Islet precursor cell (in vitro differentiated cells): ENCODE measurements around the gene SKAP2.

ENCODE experiments used
- DNase-seq: peaks from one replicate; pipeline ENCODE4 v3.0.0-alpha.2; 2018

The SKAP2 gene, protein sequence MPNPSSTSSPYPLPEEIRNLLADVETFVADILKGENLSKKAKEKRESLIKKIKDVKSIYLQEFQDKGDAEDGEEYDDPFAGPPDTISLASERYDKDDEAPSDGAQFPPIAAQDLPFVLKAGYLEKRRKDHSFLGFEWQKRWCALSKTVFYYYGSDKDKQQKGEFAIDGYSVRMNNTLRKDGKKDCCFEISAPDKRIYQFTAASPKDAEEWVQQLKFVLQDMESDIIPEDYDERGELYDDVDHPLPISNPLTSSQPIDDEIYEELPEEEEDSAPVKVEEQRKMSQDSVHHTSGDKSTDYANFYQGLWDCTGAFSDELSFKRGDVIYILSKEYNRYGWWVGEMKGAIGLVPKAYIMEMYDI

DNA sequence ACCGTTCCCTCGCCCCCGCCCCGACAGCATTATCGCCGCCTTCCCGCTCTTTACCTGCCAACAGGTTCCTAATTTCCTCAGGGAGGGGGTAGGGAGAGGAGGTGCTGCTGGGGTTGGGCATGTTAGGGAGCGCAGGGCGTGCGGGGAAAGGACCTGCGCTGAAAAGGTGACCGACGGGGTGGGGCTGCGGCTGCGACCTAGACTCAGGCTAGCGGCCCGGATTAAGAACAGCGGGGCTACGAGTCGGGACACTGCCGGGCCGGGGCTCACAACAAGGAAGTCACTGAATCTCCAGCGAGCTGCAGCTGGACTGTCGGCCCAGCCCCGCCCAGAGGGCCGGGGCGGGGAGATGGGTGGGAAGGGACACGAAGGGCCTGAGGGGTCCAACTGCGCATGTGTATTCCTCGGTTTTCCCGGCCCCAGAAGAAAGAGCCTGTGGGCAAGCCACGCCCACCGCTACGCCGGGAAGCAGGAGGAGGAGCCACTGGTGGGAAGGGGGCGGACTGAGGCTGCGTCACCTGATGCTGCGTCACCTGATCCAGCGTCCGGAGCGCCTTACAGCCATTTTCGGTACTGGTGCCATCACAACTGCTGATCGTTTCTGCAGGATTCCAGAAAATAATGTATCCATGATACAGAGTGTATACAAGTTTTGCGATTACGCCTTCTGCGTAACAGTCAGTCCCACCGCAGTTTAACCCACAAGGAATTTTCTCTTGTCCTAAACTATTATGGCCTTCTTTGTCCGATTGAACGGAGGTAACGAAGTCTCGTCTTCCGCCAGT, at the start of gene SKAP2:
SKAP2 (minus strand) TSS at position 282 of the 785 bp plus-strand sequence; CDS start at position 121, 161 bp downstream.
- peak; percentile 100 for DNase-seq

DNA sequence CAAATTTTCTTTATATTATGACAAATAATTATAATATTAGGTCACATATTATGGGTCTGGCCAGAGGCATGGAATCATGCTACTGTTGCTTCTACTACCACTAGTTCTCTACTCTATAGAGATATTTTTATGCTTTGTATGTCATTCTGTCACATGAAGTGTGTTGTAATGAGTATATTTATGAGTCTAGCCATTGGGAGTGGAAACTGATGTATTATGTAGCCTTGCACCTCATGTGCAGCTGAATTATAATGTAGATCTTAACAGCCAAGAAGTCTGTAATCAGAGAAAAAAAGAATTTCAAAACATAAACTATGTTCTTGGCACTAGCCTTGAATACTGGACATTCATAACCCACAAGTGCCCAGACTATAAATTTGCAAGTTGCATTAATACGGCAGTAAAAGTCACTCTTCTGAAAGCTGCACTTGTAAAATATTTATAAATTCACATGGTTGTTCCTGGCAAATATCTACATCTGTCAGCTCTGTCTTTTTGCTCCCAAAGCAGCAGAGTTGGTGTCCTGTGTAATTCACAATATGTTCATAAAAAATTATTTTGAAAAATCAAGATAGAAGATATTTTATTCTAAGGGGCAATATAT, 48.6 kb upstream of the SKAP2 start:
- no peak for DNase-seq

DNA sequence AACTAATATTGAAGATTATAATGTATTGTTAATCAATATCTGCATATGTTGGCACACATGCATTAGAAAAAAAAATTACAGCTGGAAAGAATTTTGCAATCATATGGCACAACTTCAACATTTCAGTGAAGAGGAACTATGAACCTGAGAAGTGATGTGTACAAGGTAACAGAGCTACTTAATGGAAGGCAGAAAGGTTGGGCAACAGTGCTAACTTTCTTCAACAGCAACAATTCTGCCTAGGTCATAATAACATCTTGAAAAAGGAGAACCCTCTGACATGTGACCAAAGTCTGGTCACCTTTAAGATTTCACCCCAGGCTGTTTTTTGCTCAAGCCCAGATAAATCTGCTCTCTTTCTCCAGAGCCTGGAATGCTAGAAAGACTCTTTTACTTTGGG, 47.9 kb upstream of the SKAP2 start:
- no peak for DNase-seq

DNA sequence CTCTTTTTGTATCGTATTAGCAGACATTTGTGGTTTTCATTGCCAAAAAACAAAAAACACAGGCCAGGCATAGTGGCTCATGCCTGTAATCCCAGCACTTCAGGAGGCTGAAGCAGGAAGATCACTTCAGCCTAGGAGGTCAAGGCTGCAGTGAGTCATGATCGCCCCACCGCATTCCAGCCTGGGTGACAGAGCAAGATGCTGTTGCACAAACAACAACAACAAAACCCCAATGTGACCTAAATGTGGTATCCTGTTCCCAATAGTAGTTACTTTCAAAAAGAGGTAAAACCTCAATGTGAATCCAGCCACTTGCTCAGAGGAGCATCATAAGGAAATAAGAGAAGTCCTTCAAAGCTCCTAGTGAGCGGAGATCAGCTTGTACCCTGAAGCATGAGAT, 45.8 kb upstream of the SKAP2 start:
- DNase-seq, result peak; percentile 91

DNA sequence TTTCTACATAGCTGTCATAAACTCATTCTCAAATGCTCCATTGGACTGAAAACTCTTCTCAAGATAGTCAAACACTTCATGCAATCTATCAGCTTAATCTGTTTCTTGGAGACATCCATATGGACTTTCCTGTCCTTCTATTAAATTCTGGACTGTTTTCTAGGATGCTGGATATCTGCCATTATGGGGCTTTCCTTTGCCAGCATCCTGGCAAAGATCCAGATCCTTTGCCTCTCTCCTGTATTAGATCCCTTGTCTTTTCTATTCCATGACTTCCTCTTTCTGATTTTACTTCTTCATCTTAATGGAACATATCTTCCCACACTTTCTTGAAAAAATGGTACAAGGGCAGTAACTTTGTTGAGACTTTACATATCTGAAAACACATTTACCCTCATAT, 35.9 kb upstream of the SKAP2 start:
- no peak for DNase-seq

DNA sequence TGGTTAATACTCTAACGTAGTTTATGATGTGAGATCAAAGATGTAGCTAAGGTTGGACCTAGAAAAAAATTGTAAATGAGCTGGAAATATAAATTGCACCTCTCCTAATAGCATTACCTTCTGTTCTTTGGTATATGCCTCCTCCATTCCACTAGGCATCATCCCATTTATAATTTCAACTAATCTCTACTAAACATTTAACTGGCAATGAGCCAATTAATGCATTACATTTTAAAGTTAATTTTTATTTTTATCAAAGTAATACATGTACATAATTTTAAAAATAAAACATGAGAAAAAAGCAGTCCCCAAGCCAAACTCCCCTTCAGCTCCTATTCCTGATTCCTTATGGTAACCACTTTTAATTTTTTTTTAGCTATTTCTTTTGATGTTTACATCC, 35.1 kb upstream of the SKAP2 start:
- no peak for DNase-seq

DNA sequence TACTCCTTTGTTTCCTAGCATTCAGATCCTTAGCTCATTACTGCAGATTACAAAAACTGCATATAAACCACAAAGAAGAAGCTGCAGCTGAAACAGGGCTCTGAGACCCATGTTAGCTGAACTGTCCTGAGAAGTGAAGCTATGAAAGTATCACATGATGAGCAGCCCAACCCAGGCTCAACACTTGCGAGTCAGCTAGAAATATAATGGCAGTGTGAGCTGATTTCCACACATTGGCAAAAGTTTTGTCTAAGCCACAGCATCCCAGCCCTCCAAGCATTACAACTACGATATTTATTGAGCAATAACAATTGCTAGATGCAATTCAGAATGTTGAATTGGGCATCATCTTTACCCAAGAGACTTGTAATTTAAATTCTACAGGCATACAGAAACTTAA, 34.5 kb upstream of the SKAP2 start:
- no peak for DNase-seq

DNA sequence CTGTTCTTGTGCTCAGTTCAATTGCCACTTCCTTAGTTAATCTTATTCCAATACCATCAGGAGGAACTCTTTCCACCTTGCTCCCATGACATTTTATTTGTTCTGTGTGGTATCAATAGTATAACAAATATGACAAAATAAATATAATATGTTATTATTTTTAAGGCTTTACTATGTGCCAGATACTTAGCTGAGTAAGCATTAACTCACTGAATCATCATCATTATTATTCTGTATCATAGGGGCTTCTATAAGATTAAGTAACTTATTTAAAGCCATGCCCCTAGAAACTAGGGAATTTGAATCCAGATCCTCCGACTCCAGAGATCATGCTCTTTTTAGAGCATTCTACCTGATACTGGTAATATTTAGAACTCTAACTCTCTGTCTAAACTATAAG, 33.5 kb upstream of the SKAP2 start:
- no peak for DNase-seq

DNA sequence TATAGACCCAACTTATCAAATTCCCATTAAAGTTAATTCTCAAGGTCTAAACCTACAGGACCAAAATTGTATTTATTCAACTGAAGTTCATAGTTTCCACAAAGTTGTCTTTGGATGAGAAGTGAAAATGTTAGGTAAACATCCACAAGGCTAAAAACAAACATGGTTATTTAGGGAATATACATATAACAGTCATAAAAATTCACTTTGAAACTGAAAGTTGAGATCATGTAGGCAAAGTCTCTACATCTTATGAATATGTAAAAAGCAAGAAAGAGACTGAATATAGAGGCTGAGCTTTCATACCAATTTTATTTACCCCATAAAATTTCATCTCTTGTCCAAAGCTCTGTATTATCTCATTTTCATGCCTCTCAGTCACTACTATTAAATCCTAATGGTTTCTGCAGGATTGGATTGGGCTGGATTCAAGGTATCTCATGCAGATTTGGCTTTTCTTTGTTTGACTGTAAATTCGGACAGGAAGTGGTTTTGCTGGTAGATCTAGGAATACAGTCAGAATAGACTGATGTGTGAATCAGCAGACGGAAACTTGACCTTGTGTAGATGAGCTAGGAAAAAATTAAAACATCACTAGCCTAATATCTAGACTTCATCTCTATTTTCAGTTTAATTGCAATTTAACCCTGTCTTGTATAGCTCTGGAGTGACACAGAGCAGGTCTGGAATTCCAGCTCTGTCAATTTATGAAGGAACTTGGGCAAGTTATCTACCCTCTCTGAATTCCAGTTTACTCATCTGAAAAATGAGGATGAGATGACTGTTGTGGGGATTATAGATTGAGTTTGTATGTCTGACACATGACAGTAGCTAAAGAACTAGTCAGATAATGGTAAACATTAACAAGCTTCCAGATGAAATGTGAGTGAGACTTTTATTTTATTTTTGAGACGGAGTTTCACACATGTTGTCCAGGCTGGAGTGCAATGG, 27.3 kb upstream of the SKAP2 start:
- DNase-seq, result no peak

DNA sequence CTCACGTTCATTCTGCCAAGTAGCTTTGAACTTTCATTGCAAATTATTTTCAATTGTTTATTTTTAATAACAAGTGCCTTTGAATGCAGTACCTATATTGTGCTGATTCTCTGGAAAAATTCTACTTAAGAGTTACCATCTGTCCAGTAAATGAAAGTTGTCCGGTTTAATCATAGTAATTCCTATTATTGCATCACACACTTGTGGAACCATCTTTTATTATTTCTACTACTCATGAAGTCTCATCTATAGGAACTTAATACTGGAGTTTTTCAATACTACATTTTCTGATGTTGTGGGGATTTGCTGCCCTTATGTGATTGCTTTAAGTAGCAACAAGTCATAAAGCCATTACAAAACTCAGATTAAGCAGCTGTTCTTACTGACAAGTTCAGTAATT, 16.5 kb upstream of the SKAP2 start:
- DNase-seq, result no peak

DNA sequence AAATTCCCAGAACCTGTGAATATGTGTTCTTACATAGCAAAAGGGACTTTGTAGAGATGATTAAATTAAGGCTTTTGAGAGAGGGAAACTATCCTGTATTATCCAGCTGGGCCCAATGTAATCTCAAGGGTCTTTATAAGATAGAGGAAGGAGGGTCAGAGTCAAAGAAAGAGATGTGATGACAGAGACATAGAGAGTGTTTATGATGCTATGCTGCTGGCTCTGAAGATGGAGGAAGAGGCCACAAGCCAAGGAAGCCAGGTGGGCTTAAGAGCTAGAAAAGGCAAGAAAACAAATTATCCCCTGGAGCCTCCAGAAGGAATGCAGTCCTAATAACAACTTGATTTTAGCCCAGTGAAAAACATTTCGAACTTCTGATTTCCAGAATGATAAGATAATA, 15.3 kb upstream of the SKAP2 start:
- DNase-seq, result no peak

DNA sequence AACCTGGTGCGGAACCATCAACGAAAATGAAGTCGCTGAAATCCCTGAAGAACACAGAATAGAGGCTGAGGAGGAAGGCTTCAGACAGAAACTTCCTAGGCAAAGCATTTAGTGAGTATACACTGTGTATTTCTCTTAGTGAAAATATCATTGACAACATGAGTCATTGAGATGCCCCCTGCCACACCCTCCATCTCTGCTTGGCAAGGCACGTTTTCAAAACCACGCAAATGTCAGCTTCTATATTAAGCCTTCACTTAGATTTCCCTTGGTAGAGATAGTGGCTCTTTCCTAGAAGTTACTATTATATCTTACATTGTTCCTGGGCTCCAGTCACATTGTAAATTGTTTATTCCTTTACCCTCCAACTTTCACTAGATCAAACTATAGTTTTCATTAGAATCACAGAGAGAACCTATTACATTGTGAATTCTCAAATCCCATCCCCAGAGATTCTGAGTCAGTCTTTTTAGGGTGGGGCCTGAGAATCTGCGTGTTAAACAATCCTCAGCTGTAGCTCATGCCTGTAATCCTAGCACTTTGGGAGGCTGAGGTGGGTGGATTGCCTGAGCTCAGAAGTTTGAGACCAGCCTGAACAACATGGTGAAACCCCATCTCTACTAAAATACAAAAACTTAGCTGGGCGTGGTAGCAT, 4.6 kb upstream of the SKAP2 start:
- DNase-seq, result no peak

DNA sequence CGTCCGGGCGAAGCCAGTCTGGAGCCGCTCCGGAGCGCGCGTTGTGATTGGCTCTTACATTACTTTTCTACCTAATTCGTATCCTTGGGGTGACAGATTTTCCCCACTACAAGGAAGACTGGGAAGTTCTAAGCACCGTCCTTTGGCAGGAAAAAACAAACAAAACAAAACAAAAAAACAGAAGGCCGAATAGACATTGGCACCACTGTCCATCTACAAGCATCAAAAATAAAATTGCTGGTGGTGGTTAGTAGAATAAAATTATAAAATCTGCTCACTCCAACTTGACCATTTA, 651 bp upstream of the SKAP2 start:
- no peak for DNase-seq

DNA sequence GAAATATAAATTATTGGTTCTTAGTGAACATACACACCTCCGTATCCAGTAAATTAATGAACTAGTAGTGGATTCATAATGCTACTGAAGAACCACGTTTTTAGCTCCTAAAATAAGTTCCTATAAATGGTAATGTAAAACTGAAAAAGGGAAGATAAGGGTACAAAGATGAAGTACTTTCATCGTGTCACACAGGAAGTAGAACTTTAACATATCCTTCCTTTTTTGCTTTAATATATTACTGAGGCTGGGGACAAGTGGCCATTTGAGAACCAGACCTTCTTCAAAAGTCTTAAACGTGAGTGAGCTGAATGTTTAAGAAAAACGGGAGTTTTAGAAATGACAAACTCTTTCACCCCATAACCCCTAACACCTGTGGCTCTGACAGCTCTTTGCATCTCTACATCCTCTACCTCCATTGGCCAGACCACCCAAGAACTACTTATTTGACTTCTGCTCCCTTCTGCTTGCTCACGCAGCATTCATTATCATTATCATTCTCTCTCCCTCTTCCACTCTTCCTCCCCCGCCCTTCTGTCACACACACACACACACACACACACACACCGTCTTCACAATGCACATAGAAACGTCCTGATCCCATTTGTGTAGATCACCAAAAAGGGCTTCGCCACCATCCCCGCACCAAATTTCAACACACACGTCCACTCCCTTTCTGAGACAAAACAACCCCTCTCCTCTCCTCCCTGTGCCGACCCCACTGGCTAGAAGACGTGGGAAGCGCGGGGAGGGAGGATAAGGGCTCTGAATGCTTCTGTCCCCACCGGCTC, 677 bp downstream of the SKAP2 start:
- no peak for DNase-seq

DNA sequence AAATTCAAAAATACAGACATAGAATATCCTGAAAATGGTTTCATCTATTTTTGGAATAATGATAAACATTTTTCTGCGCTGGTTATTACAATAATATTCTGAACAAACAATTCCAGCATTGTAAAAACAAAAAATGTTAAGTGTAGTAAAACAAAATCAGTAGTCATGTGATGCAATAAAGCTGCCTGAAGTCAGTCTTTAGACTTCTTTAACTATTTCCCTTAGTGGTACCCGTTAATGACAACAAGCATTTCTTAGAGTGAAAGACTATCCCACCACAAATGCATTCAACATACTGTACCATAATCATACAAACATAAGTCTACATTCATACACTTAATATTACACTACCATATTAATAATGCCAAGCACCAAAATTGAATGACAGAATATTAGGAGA, 1.6 kb downstream of the SKAP2 start:
- no peak for DNase-seq

DNA sequence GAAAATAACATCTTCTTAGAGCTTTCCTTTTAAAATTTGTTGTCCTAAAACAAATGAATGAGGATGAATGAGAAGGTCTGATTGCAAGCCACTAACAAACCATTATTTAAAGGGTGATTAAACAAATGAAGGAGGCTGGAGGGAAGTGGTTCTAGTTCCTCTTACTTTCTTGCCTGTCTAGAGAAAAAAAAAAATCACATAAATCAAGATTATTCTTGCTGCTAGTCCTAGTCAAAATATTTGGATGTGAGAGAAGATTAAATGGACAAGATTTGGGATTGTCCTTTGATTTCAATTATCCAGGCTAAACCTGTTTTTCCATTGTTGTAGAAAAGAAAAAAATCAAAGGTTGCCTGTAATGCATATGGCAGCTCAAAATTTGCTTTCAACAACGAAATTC, 3.3 kb downstream of the SKAP2 start:
- DNase-seq, result no peak

DNA sequence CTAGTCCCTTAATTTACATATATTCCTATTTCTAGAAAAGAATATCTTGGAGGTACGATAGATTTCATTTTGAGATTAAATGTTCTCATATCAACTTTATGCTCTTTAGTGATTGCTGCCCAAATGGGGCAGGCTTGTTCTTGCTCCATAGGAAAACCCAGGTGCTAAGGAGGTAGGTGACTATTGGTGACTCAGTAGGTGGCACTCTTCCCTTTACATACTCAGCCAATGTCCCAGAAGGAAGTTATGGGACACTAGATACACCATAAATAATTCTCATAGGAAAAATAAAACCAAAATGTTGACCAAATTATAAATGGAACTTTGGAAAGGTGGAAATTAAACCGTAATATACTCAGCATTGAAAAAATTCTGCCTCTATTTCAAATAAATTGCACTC, 4.0 kb downstream of the SKAP2 start:
- no peak for DNase-seq

DNA sequence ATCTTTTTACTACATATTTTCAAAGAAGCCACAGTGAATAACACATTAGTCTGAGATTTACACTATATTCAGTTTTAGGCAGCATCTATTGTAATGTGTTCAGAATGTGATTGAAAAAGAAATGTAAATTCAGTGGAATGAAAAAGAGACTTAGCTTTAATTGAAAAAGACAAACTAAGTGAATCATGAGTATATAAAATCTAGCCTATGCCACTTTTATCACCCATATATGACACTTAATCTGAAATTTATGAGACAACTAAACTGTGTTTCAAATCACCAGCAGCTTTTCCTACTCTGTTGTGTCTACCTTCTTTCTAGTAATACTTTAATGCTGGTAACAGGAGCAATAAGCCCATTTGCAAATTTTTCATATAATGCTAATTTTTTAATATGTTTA, 4.7 kb downstream of the SKAP2 start:
- no peak for DNase-seq

DNA sequence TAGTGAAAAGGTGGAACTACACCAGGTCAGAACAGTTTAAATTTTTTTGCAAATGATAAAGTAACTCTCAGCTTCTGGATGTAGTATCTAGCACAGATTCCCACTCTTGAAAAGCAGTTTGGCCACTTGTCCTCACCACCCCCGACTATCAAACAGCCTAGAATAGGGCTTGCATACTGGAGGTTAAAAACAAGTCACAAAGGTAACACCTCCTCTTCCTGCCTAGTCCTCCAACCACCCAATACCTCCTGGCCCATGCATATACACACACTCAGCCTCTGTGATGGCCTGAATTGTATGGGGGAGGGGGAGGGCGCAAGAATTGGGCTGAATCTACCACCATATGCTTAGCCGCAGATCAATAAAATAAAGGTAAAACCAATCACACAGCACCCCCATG, 5.7 kb downstream of the SKAP2 start:
- peak; percentile 53 for DNase-seq

DNA sequence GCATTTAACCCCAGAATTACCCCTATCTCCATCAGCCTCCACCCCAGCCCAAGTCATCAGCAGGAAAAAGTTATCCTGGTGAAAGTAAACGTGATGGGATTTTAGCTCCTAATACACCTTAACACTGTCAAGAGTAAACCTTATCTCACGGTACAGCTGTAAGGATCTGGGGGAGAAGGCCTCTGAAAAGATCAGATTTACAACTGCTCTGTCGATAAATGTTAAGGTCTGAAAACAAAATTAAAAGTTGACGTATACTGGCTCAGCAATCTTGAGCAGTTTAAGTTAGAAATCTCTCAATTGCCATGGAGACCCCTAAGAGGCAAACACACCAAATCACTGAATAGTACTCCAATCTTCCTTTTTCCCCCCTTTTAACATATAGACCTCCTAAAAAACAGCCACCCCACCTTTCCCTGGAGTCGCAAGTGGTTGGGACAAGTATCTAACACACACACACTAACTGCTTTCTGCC, 6.1 kb downstream of the SKAP2 start:
- no peak for DNase-seq

DNA sequence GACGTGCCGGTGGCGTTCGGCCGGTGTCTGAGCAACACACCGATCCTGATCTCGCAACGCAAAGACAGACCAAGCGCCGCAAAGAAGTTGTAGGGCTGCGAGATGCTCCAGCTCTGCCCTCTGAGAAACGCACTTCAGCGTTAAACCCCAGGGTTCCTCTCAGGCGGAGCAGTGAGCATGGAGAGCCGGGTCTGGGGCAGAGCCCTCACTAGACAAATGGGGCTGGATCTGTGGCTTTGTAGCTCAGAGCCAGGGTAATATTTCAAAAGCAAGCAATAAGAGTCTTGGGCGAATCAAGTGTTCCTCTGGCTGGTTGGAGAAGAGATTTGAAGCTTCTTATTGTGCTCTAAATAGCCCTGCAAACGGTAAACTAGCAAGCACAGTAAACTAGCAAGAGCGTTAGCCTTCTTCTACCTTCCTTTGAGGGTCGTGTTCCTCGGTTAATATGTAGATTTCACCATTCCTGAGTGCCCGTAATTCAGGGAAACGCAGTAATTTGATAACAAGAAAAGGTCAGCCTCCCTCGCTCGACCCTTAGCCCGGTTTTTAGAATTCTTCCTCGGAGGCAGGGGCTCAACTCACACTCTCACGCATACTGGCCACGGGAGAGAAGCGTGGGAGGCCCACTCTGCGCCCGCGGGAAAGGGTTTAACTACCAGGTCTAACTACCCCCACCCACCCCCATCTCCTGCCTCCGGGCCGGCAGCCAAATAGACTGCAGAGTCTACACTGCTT, 6.7 kb downstream of the SKAP2 start:
- DNase-seq, result peak; percentile 79
